T-helper 2 cell treated with Interferon-gamma antibody and Interleukin-4, amounts not matched to agents 100 ng/mL and 5 ng/mL, for 36 hours (primary cell): ENCODE results near the gene TYRO3. TPM values are rescaled to one million over a fixed set of nuclear protein-coding genes. Genes with fewer than 3 reads are reported as not detected.

ENCODE experiments used
- intact Hi-C: fragments of 100-400 bp; cut with micrococcal nuclease; formaldehyde crosslinking; loops from one replicate; pipeline ENCODE4 v1.15.1; 2023
- total RNA-seq: library from RNA; stranded (reverse); gene quantifications from 2 replicates; pipeline ENCODE4 v1.2.3, GENCODE V29; 2022

The TYRO3 gene
- total RNA-seq, 1 donor from 2014 or later, result 1.3 TPM

- intact Hi-C loops, result no loop called here
These were observed 44.5 kb downstream of the TYRO3 start for GRCh38 chr15:41603411-41603935.

- intact Hi-C loops, result no loop called here
These were observed 45.2 kb downstream of the TYRO3 start for GRCh38 chr15:41603941-41604911.

- intact Hi-C loops, result no loop called here
These were observed 46.6 kb downstream of the TYRO3 start for GRCh38 chr15:41605566-41605965.

- intact Hi-C loops, result no loop called here
These were observed 48.0 kb downstream of the TYRO3 start for GRCh38 chr15:41606997-41607396.

GRCh38 chr15:41609123-41609522, 50.1 kb downstream of the TYRO3 start:
- intact Hi-C loops, result no loop called here

GRCh38 chr15:41610048-41610447, 51.0 kb downstream of the TYRO3 start:
- intact Hi-C loops, result no loop called here

GRCh38 chr15:41620536-41621199, 61.7 kb downstream of the TYRO3 start:
- intact Hi-C loops, result loop anchor here (1.0 kb wide), 1 partner anchor 40 kb away; the partner anchor contains the start of gene MGA

- intact Hi-C loops, result loop anchor here (1.0 kb wide), 1 partner anchor 39 kb away; the partner anchor contains the start of gene MGA
These were observed 62.5 kb downstream of the TYRO3 start for GRCh38 chr15:41621200-41622193.

- intact Hi-C loops, result no loop called here
These were observed 63.9 kb downstream of the TYRO3 start for GRCh38 chr15:41622901-41623300.

GRCh38 chr15:41627203-41627602, 68.2 kb downstream of the TYRO3 start:
- intact Hi-C loops, result no loop called here

- intact Hi-C loops, result no loop called here
These were observed 70.5 kb downstream of the TYRO3 start for GRCh38 chr15:41629463-41629862.

- intact Hi-C loops, result no loop called here
These were observed 70.9 kb downstream of the TYRO3 start for GRCh38 chr15:41629883-41630282.

- intact Hi-C loops, result no loop called here
These were observed 71.7 kb downstream of the TYRO3 start for GRCh38 chr15:41630616-41631217.

GRCh38 chr15:41631880-41632470, 73.0 kb downstream of the TYRO3 start:
- intact Hi-C loops, result no loop called here

Other genes with a start within 250 kb of the TYRO3 start
- 18.7 TPM in 2 replicates for gene OIP5, start 226.6 kb upstream of the TYRO3 start, total RNA-seq
- gene NUSAP1, start 226.3 kb upstream of the TYRO3 start, total RNA-seq, result 226 TPM in 2 replicates
- 16.2 and 17.4 TPM in 2 replicates for gene NDUFAF1, start 156.7 kb upstream of the TYRO3 start, total RNA-seq
- 37.2 and 41.1 TPM in 2 replicates for gene RTF1, start 142.1 kb upstream of the TYRO3 start, total RNA-seq
- gene ITPKA, start 65.3 kb upstream of the TYRO3 start, total RNA-seq, result 0.91 and 0.93 TPM in 2 replicates
- gene LTK, start 45.4 kb upstream of the TYRO3 start, total RNA-seq, result 1.4 and 1.7 TPM in 2 replicates
- gene RPAP1, start 15.0 kb upstream of the TYRO3 start, total RNA-seq, result 41.5 and 42.9 TPM in 2 replicates
- 38.0 and 40.2 TPM in 2 replicates for gene MGA, start 101.2 kb downstream of the TYRO3 start, total RNA-seq
- gene MAPKBP1, start 215.3 kb downstream of the TYRO3 start, total RNA-seq, result 39.7 and 39.8 TPM in 2 replicates